WTC11 (cell line): Measurements from ENCODE around the gene CDCA8. TPM values are rescaled to one million over a fixed set of nuclear protein-coding genes. Genes with fewer than 3 reads are reported as not detected.

ENCODE experiments used
- ATAC-seq: fragments of 200-7000 bp; cut with Tn5 transposase; 2 replicates; pipeline ENCODE4 v1.10.0; 2021; ENCODE audit warnings: mild to moderate bottlenecking, moderate library complexity
- CTCF ChIA-PET: fragments of 300-600 bp; sonication (Branson Sonifier 250); formaldehyde crosslinking; loops from one replicate; lab custom pipeline; 2021; ENCODE audit warnings: antibody characterized with exemption; lab: Charles Lee
- POLR2A ChIA-PET: fragments of 350-600 bp; sonication (Branson Sonifier 250); formaldehyde crosslinking; loops from one replicate; lab custom pipeline; 2021; ENCODE audit warnings: antibody characterized with exemption; lab: Charles Lee
- DNase-seq: peaks from one replicate; pipeline ENCODE4 v3.0.0; 2021; ENCODE audit warnings: low spot score
- H3K27ac Mint-ChIP-seq: 2 replicates; pipeline ENCODE4 v1.8.0; 2021; ENCODE audit warnings: mixed read lengths
- H3K27me3 Mint-ChIP-seq: 2 replicates; pipeline ENCODE4 v1.8.0; 2021; ENCODE audit warnings: low read depth, mild to moderate bottlenecking, moderate library complexity, mixed read lengths
- H3K36me3 Mint-ChIP-seq: 2 replicates; pipeline ENCODE4 v1.8.0; 2021; ENCODE audit warnings: mixed read lengths
- H3K4me1 Mint-ChIP-seq: 2 replicates; pipeline ENCODE4 v1.8.0; 2022; ENCODE audit warnings: mixed read lengths
- H3K4me3 Mint-ChIP-seq: 2 replicates; pipeline ENCODE4 v1.8.0; 2021; ENCODE audit warnings: mild to moderate bottlenecking, moderate library complexity, mixed read lengths
- H3K9me3 Mint-ChIP-seq: 2 replicates; pipeline ENCODE4 v1.8.0; 2021; ENCODE audit warnings: mixed read lengths
- CDX4 ChIP-seq: fragments of 250-450 bp; sonication (Bioruptor Pico); IDR thresholded peaks from 2 replicates; pipeline ENCODE4 v1.9.0; 2021; ENCODE audit warnings: moderate library complexity, mild to moderate bottlenecking, inconsistent platforms, borderline replicate concordance
- CREB1 ChIP-seq: sonication (generic); formaldehyde crosslinking; IDR thresholded peaks from 2 replicates; pipeline ENCODE4 v1.8.0; 2023; ENCODE audit warnings: mild to moderate bottlenecking, missing genetic modification reagents
- CREM ChIP-seq: sonication (generic); formaldehyde crosslinking; IDR thresholded peaks from 2 replicates; pipeline ENCODE4 v1.8.1; 2022; ENCODE audit warnings: mild to moderate bottlenecking, missing genetic modification reagents, moderate library complexity
- E2F5 ChIP-seq: sonication (generic); formaldehyde crosslinking; IDR thresholded peaks from 2 replicates; pipeline ENCODE4 v1.8.1; 2022; ENCODE audit warnings: mild to moderate bottlenecking, moderate library complexity, missing genetic modification reagents
- FOXJ3 ChIP-seq: sonication (generic); formaldehyde crosslinking; IDR thresholded peaks from 2 replicates; pipeline ENCODE4 v1.9.0; 2021; ENCODE audit warnings: missing genetic modification reagents, mild to moderate bottlenecking, borderline replicate concordance
- FOXP1 ChIP-seq: sonication (generic); formaldehyde crosslinking; IDR thresholded peaks from 2 replicates; pipeline ENCODE4 v1.8.0; 2022; ENCODE audit warnings: missing genetic modification reagents, mild to moderate bottlenecking, moderate library complexity, borderline replicate concordance
- GABPB1 ChIP-seq: sonication (generic); formaldehyde crosslinking; IDR thresholded peaks from 2 replicates; pipeline ENCODE4 v1.8.1; 2023; ENCODE audit warnings: mild to moderate bottlenecking, missing genetic modification reagents
- JAZF1 ChIP-seq: fragments of 250-450 bp; sonication (Bioruptor Pico); IDR thresholded peaks from 2 replicates; pipeline ENCODE4 v1.9.0; 2021; ENCODE audit warnings: moderate library complexity, mild to moderate bottlenecking, inconsistent platforms
- NR3C1 ChIP-seq: sonication (generic); formaldehyde crosslinking; conservative IDR thresholded peaks from 2 replicates; pipeline ENCODE4 v1.8.1; 2023; ENCODE audit warnings: low read depth, mild to moderate bottlenecking, missing genetic modification reagents
- PRRX2 ChIP-seq: fragments of 250-450 bp; sonication (Bioruptor Pico); IDR thresholded peaks from 2 replicates; pipeline ENCODE4 v1.8.0; 2021; ENCODE audit warnings: mild to moderate bottlenecking
- SMAD3 ChIP-seq: sonication (generic); formaldehyde crosslinking; IDR thresholded peaks from 2 replicates; pipeline ENCODE4 v1.8.0; 2022; ENCODE audit warnings: missing genetic modification reagents, mild to moderate bottlenecking, borderline replicate concordance
- TCF7 ChIP-seq: sonication (generic); formaldehyde crosslinking; IDR thresholded peaks from 2 replicates; pipeline ENCODE4 v1.8.0; 2022; ENCODE audit warnings: mild to moderate bottlenecking, low read depth, missing genetic modification reagents, moderate library complexity
- ZNF281 ChIP-seq: sonication (generic); formaldehyde crosslinking; IDR thresholded peaks from 2 replicates; pipeline ENCODE4 v1.8.0; 2023; ENCODE audit warnings: mild to moderate bottlenecking, missing genetic modification reagents
- ZNF512 ChIP-seq: sonication (generic); formaldehyde crosslinking; IDR thresholded peaks from 2 replicates; pipeline ENCODE4 v1.8.1; 2022; ENCODE audit warnings: missing genetic modification reagents, borderline replicate concordance
- total RNA-seq: library from RNA; stranded (reverse); gene quantifications from 3 replicates; pipeline ENCODE4 v1.2.3, GENCODE V29; 2021
- TF ChIP-seq, protein P1 (sequence below): fragments of 250-450 bp; sonication (Bioruptor Pico); conservative IDR thresholded peaks from 2 replicates; pipeline ENCODE4 v1.9.0; 2021; ENCODE audit warnings: mild to moderate bottlenecking
- TF ChIP-seq, protein P2 (sequence below): sonication (generic); formaldehyde crosslinking; IDR thresholded peaks from 2 replicates; pipeline ENCODE4 v1.8.0; 2023; ENCODE audit warnings: missing genetic modification reagents

The CDCA8 gene
- total RNA-seq, 1 experiment from 2014 or later: 47.7 TPM

- TF ChIP-seq FOXJ3 (CRISPR knock-in tag) (no peak), CREM (CRISPR knock-in tag) (no peak), TCF7 (CRISPR knock-in tag) (no peak), JAZF1 (no peak), NR3C1 (CRISPR knock-in tag) (no peak), CREB1 (CRISPR knock-in tag) (no peak), ZNF281 (no peak), ZNF512 (CRISPR knock-in tag) (no peak), GABPB1 (CRISPR knock-in tag) (no peak)
- DNase-seq: no peak
- Mint-ChIP-seq H3K4me1 (no peaks in the 10 kb centered on the region), H3K27ac (no peak overlapping the region), H3K27me3 (no peaks in the 10 kb centered on the region), H3K4me3 (no peak overlapping the region), H3K36me3 (peaks cover 77% of the 10 kb centered on the region), H3K9me3 (no peaks in the 10 kb centered on the region)
- ATAC-seq: no peak
- CTCF ChIA-PET: no interaction called here
- POLR2A ChIA-PET: interaction anchor here (0.6 kb wide), 1 partner anchor 24 kb away, joined by 6 read pairs; no protein-coding TSS in a partner anchor
Measured at GRCh38 chr1:37701051-37701450, 8.7 kb downstream of the CDCA8 start.

- CTCF ChIA-PET: interaction anchor here (1.5 kb wide), 1 partner anchor 11 kb away, joined by 3 read pairs; the partner anchor contains the start of gene CDCA8
Measured at GRCh38 chr1:37703061-37703460, 10.7 kb downstream of the CDCA8 start.

GRCh38 chr1:37704966-37705365 lies 12.7 kb downstream of the CDCA8 start:
- CTCF ChIA-PET: no interaction called here
- TF ChIP-seq FOXP1 (CRISPR knock-in tag): no peak
- TF ChIP-seq, protein P1, sequence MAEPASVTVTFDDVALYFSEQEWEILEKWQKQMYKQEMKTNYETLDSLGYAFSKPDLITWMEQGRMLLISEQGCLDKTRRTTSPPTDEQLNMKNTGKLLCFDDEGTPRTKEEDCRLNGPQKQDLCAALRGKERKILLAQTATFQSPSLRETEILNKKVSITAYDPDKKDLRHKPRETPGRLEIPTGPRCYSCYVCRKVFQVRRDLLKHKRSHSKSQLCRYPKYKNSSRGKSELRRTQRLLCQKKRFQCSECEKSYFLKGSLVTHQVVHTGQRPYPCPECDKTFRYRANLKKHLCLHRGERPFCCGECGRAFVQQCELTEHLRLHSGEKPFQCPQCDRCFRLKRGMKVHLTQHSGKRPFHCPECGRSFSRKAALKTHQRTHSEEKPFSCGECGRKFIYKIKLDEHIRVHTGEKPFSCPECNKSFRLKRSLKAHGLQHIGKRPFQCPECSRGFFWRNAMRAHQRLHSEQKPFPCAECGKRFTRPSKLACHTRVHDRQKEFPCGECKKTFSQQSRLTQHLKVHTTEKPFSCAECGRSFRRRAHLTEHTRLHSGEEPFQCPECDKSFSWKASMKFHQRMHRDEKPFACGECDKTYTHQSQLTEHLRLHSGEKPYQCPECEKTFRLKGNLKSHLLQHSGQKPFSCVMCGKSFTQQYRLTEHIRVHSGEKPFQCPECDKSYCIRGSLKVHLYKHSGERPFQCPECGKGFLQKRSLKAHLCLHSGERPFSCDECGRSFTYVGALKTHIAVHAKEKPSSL (CRISPR knock-in tag): no peak
- TF ChIP-seq PRRX2 (CRISPR knock-in tag): no peak
- no peak for TF ChIP-seq SMAD3 (CRISPR knock-in tag)
- TF ChIP-seq CDX4 (CRISPR knock-in tag): no peak
- ATAC-seq (no peak), DNase-seq (no peak)
- Mint-ChIP-seq H3K36me3 (peaks cover 85% of the 10 kb centered on the region), H3K4me3 (no peak overlapping the region), H3K27me3 (no peaks in the 10 kb centered on the region), H3K27ac (no peak overlapping the region), H3K9me3 (no peaks in the 10 kb centered on the region), H3K4me1 (no peaks in the 10 kb centered on the region)
- POLR2A ChIA-PET: no interaction called here

More at GRCh38 chr1:37703061-37703460, 10.7 kb downstream of the CDCA8 start:
- POLR2A ChIA-PET: no interaction called here
- Mint-ChIP-seq H3K4me3 (no peak overlapping the region), H3K4me1 (no peaks in the 10 kb centered on the region), H3K36me3 (peaks cover 80% of the 10 kb centered on the region), H3K9me3 (no peaks in the 10 kb centered on the region), H3K27me3 (no peaks in the 10 kb centered on the region), H3K27ac (no peak overlapping the region)
- DNase-seq (no peak), ATAC-seq (no peak)
- TF ChIP-seq E2F5 (CRISPR knock-in tag) (no peak), TCF7 (CRISPR knock-in tag) (no peak)
- TF ChIP-seq, protein P2, sequence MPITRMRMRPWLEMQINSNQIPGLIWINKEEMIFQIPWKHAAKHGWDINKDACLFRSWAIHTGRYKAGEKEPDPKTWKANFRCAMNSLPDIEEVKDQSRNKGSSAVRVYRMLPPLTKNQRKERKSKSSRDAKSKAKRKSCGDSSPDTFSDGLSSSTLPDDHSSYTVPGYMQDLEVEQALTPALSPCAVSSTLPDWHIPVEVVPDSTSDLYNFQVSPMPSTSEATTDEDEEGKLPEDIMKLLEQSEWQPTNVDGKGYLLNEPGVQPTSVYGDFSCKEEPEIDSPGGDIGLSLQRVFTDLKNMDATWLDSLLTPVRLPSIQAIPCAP (CRISPR knock-in tag): no peak
